HL-60 (cell line): ENCODE data around the gene SNX2.

Experiments used
- CTCF ChIP-seq: IDR thresholded peaks from one replicate; pipeline ENCODE4 v1.5.1; 2011; ENCODE audit warnings: low read length, control low read depth, inconsistent platforms; ENCODE audit not compliant: insufficient read depth
- GABPA ChIP-seq: IDR thresholded peaks from 2 replicates; pipeline ENCODE4 v1.6.1; 2012; ENCODE audit warnings: low read depth
- POLR2AphosphoS5 ChIP-seq: IDR thresholded peaks from 2 replicates; pipeline ENCODE4 v1.6.1; 2012; ENCODE audit warnings: low read depth
- REST ChIP-seq: IDR thresholded peaks from 2 replicates; pipeline ENCODE4 v1.6.1; 2012; ENCODE audit warnings: low read depth; ENCODE audit not compliant: insufficient replicate concordance

DNA sequence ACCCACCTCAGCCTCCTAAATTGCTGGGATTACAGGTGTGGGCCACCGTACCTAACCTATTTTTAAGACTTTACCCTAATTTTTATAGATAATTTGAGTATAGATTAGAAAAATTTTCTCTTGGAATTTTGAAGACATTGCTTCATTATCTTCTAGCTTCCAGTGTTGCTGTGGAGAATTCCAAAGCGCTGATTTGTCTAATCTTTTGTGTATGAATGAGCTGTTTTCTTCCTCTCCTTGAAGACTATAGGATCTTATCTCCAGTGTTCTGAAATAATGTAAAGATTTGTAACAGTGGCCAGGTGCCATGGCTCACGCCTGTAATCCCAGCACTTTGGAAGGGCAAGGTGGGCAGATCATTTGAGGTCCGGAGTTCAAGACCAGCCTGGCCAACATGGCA is 64.9 kb downstream of the SNX2 start:
- TF ChIP-seq CTCF (no peak), POLR2AphosphoS5 (no peak), REST (no peak), GABPA (no peak)
